ENCODE measurements around the gene PLA2G7.

DNA sequence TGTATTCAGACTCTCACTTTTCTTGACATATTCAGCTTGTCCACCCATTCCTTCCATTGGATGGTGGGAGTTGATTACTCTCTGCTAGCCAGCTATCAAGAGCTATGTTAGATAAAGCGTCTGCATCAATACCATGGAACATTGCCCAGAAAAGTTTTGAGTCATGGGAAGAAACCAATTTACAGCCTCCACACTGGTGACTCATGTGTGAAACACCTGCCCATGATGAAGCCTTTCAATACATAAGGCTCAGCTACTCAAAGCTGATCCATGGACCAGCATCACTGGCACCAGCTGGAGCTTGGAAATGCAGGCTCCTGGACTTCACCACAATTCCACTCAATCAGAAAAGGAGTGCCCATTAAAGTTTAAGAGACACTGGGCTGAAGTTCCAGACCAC lies 16.1 kb downstream of the PLA2G7 start:
- TF ChIP-seq CTCF (IDR thresholded peaks at IDR 0.05; ENCODE audit: insufficient read depth, low read depth, low read length) (no peak), EZH2 (IDR thresholded peaks at IDR 0.05; ENCODE audit: insufficient read depth, low read length) (no peak)

Measured in astrocyte (in vitro differentiated cells and primary cell).